ENCODE data around the gene HELT.
A peak's percentile ranks its signal among the peaks of the same experiment; 100 is the strongest.
"Not testable (repeated sequence)": the region's sequence is repeated elsewhere in the genome, so short reads cannot be mapped to it uniquely, and the experiment has no call there.

HELT gene

DNA sequence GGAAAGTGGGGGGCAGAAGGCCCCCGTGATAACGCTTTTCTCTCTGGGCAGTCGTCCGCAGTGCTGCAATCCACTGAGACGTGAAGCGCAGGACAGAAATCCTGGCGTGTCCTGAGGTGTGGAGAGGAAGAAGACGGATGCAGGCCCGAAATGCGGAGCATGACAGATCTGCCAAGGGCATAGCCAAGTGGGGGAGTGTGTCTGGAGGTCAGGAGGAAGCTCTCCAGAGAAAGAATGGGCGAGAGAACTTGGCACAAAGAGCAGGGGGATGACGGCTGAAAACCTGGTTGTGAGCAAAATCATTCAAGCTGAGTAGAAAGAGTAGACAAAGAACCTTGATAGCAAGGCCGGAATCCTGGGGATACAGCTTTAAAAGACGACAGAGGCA is 23.7 kb upstream of the HELT start:
- Mint-ChIP-seq H3K27me3 (ENCODE audit: low read depth) (peaks cover 6% of the 10 kb centered on the region), H3K9me3 (peaks cover 3% of the 10 kb centered on the region), H3K36me3 (ENCODE audit: low read depth) (peaks cover 3% of the 10 kb centered on the region), H3K4me3 (no peak overlapping the region), H3K27ac (no peak overlapping the region), H3K4me1 (no peaks in the 10 kb centered on the region)
- TF ChIP-seq, protein P1, sequence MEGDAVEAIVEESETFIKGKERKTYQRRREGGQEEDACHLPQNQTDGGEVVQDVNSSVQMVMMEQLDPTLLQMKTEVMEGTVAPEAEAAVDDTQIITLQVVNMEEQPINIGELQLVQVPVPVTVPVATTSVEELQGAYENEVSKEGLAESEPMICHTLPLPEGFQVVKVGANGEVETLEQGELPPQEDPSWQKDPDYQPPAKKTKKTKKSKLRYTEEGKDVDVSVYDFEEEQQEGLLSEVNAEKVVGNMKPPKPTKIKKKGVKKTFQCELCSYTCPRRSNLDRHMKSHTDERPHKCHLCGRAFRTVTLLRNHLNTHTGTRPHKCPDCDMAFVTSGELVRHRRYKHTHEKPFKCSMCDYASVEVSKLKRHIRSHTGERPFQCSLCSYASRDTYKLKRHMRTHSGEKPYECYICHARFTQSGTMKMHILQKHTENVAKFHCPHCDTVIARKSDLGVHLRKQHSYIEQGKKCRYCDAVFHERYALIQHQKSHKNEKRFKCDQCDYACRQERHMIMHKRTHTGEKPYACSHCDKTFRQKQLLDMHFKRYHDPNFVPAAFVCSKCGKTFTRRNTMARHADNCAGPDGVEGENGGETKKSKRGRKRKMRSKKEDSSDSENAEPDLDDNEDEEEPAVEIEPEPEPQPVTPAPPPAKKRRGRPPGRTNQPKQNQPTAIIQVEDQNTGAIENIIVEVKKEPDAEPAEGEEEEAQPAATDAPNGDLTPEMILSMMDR (IDR thresholded peaks at IDR 0.05; ENCODE audit: unreplicated experiment in 3 of 3), result no peak

- H3K36me3 Mint-ChIP-seq (ENCODE audit: low read depth); H3K9me3 Mint-ChIP-seq; H3K27ac Mint-ChIP-seq; H3K4me1 Mint-ChIP-seq; H3K4me3 Mint-ChIP-seq: not testable (repeated sequence)
- peaks cover 29% of the 10 kb centered on the region for H3K27me3 Mint-ChIP-seq (ENCODE audit: low read depth)
These were observed 20.6 kb upstream of the HELT start for GRCh38 chr4:184997656-184998055.

DNA sequence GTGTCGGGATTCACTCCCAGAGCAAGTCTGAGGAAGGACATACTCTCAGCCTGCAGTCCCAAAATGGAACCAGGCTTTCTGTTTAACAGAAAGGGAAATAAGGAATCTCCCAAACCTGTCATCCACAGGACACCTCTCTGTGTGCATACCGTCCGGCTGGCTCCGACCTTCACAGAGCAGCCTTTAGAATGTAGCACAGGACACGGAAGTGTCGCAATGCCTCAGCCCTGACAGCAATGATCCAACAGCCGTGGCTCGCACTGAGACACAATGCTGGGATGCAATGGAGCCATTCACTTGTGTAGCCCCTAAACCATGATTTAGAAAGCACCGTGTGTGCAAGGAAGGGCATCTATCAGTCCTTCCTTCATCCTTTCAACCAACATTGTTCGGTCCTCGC is 15.5 kb upstream of the HELT start:
- Mint-ChIP-seq H3K9me3 (no peaks in the 10 kb centered on the region), H3K4me1 (peaks cover 7% of the 10 kb centered on the region), H3K4me3 (no peak overlapping the region), H3K27me3 (ENCODE audit: low read depth) (peaks cover 73% of the 10 kb centered on the region), H3K36me3 (ENCODE audit: low read depth) (no peaks in the 10 kb centered on the region), H3K27ac (no peak overlapping the region)
- TF ChIP-seq, protein P1 (IDR thresholded peaks at IDR 0.05; ENCODE audit: unreplicated experiment in 3 of 3), result no peak

DNA sequence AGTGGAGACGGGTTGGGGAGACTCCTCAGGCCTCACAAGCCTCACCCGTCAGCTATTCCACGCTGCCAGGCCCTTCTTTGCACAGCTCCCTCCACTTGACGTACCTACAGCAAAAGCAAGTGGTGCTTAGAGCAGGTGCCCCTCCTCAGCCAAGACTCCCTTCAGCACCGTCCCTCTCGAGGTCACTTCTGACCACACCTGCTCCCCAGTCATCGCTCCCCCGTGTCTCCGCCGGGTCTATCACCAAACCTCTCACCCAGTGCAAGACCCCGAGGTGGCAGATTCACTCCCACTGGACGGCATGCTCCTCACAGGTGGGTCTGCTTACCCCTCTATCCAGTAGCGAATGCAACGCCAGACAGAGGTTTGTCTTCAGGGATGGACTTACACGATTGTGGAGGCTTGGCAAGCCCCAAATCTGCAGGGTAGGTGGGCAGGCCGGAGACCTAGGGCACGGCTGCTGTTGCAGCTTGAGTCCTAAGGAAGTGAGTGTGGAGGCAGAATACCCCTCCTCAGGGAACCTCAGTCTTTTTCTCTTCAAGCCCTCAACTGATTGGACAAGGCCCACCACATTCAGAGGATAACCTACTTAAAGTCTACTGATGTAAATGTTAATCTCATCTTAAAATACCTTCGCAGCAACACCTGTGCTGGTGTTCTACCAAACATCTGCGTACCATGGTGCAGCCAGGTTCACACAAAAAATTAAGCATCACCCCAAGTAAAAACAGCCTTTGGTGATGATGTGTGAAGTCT is 14.5 kb upstream of the HELT start:
- H3K36me3 Mint-ChIP-seq (ENCODE audit: low read depth), result no peaks in the 10 kb centered on the region
- H3K27me3 Mint-ChIP-seq (ENCODE audit: low read depth), result peaks cover 82% of the 10 kb centered on the region
- no peak overlapping the region for H3K27ac Mint-ChIP-seq
- H3K4me1 Mint-ChIP-seq, result peaks cover 7% of the 10 kb centered on the region
- peaks cover 2% of the 10 kb centered on the region for H3K9me3 Mint-ChIP-seq
- TF ChIP-seq, protein P1 (IDR thresholded peaks at IDR 0.05; ENCODE audit: unreplicated experiment in 3 of 3), result no peak
- no peak overlapping the region for H3K4me3 Mint-ChIP-seq

- Mint-ChIP-seq H3K27ac (peak overlapping the region in 1 of 3 experiments; percentile 1), H3K36me3 (ENCODE audit: low read depth) (no peaks in the 10 kb centered on the region), H3K4me1 (peaks cover 7% of the 10 kb centered on the region), H3K9me3 (peaks cover 4% of the 10 kb centered on the region), H3K27me3 (ENCODE audit: low read depth) (peaks cover 91% of the 10 kb centered on the region), H3K4me3 (peak overlapping the region; percentile 61 to 72 (median 67))
- TF ChIP-seq, protein P1 (IDR thresholded peaks at IDR 0.05; ENCODE audit: unreplicated experiment in 3 of 3), result no peak
These were observed 13.6 kb upstream of the HELT start for GRCh38 chr4:185004562-185005218.

- H3K36me3 Mint-ChIP-seq (ENCODE audit: low read depth), result no peaks in the 10 kb centered on the region
- H3K27ac Mint-ChIP-seq, result peak overlapping the region in 1 of 3 experiments; percentile 1
- H3K4me3 Mint-ChIP-seq, result peak overlapping the region; percentile 61 to 72 (median 67)
- peaks cover 7% of the 10 kb centered on the region for H3K4me1 Mint-ChIP-seq
- peaks cover 4% of the 10 kb centered on the region for H3K9me3 Mint-ChIP-seq
- H3K27me3 Mint-ChIP-seq (ENCODE audit: low read depth), result peaks cover 91% of the 10 kb centered on the region
- TF ChIP-seq, protein P1 (IDR thresholded peaks at IDR 0.05; ENCODE audit: unreplicated experiment in 3 of 3), result peak; percentile 88 to 96 (median 93)
These were observed 13.0 kb upstream of the HELT start for GRCh38 chr4:185005219-185005819.

Data from nephron (organoid).